Bladder microvascular endothelial cell (primary cell): Measurements from ENCODE around the gene FAM216A. TPM values are rescaled to one million over a fixed set of nuclear protein-coding genes. Genes with fewer than 3 reads are reported as not detected.

Source experiments
- total RNA-seq: library from RNA; depleted of rRNA; stranded (reverse); fragments of >200 nt; gene quantifications from 2 replicates; pipeline ENCODE4 v1.2.3, GENCODE V29; 2014

Gene FAM216A, protein sequence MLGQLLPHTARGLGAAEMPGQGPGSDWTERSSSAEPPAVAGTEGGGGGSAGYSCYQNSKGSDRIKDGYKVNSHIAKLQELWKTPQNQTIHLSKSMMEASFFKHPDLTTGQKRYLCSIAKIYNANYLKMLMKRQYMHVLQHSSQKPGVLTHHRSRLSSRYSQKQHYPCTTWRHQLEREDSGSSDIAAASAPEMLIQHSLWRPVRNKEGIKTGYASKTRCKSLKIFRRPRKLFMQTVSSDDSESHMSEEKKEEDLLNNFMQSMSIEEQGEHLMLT
- total RNA-seq: 6.8 and 10.9 TPM in 2 replicates

DNA sequence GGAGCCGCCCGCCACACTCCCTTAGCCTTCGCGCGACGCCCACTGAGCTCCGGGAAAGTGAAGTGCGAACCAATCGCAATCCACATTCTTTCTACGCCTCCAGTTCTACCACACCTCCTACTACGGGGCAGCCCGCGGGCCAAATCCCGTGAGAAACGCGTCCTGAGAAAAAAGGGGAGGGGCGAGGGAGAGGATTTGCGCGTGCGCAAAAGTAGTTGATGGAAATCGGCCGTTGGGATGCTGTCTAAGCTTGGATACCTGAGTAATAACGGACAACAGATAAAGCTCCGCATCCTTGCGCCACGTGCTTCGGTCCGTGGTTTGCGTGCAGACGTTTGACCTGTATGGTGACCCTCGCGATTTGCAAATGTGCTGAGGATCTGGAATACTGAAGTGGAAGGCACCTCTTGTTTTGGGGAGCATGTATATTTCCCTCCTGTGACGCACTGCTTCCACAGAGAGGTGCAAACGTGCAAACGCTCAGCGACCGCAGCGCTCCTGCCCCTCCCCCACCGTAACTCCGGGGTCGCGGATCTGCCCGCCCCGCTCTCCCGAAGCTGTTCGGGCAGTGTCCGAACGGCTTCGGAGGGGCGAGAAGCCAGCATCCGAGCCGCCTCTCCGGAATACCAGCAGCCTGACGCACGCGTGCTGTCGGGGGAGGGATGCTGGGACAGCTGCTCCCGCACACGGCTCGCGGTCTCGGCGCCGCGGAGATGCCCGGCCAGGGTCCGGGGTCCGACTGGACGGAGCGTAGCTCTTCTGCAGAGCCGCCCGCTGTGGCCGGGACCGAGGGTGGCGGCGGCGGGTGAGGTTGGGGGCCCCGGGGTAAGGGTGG lies at the start of gene FAM216A, which contains the start of gene GPN3:
FAM216A (plus strand) TSS at position 632 of the 835 bp plus-strand sequence; CDS start at position 663, 31 bp downstream.
GPN3 (minus strand) TSS at position 44 of the 835 bp plus-strand sequence. CDS start 54 bp downstream, outside the sequence.

DNA sequence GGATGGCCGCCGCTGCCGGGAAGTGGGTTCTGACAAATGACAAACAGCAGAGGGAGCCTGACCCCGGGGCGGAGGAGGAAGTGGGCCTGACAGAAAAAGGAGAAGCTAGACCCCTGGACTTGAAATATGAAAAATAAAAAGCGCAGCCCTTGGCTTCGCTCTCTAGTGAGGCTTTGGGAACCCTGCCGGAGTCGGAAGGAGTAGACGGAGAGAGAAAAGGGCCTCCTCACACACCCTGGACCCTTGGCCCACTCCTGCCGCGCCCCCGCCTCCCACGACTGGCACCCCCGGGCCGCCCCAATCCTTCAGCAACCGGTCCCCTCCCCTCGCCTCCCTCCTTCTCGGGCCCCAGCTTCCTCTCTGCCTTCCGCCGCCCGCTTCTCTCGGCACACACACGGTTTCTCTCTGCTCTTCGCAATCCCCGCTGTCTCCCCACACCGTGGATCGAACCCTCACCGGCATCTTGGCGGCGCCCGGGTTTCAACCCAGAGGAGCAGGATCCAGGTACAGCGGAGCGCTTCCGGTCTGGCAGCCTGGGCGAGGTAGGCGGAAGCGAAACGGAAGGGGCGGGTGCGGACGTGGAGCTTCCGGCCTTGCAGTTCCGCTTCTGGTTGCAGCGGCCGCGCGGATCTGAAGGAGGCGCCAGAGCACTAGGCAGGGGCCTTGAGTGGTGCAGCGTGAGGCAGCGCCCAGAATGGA lies 18.7 kb upstream of the FAM216A start, which contains the start of gene ARPC3:
ARPC3 (minus strand) TSS at position 539 of the 699 bp plus-strand sequence; CDS start at position 462, 77 bp downstream.

GRCh38 chr12:110501752-110502738 lies 33.4 kb downstream of the FAM216A start, which contains the start of the genes RAD9B and VPS29:
Gene RAD9B (plus strand): TSS chr12:110502331. CDS start chr12:110502338, 7 bp downstream.
Gene VPS29 (minus strand): TSS chr12:110502111. CDS start chr12:110502051, 60 bp downstream.

Other genes starting within 250 kb of the FAM216A start
- gene ATP2A2, start 187.6 kb upstream of the FAM216A start, total RNA-seq: 86.6 and 198 TPM in 2 replicates
- 35.8 and 75.0 TPM in 2 replicates for gene ANAPC7, start 65.1 kb upstream of the FAM216A start, total RNA-seq
- gene ARPC3, start 18.5 kb upstream of the FAM216A start, total RNA-seq: 170 and 185 TPM in 2 replicates
- gene GPN3, start 588 bp upstream of the FAM216A start, total RNA-seq: 15.2 and 21.4 TPM in 2 replicates
- 60.9 and 71.2 TPM in 2 replicates for gene VPS29, start 33.3 kb downstream of the FAM216A start, total RNA-seq
- gene RAD9B, start 33.5 kb downstream of the FAM216A start, total RNA-seq: 0.16 and 0.25 TPM in 2 replicates
- 6.0 and 15.5 TPM in 2 replicates for gene PPTC7, start 114.5 kb downstream of the FAM216A start, total RNA-seq
- gene TCTN1, start 145.3 kb downstream of the FAM216A start, total RNA-seq: 6.0 and 12.1 TPM in 2 replicates
- gene HVCN1, start 220.3 kb downstream of the FAM216A start, total RNA-seq: 1.3 and 5.0 TPM in 2 replicates